Measurements from ENCODE around the gene TUBA3D.
"Not testable (repeated sequence)": the region's sequence is repeated elsewhere in the genome, so short reads cannot be mapped to it uniquely, and the experiment has no call there.

The TUBA3D gene

GRCh38 chr2:131516011-131516410 is 40.1 kb downstream of the TUBA3D start:
- no peak for DNase-seq

GRCh38 chr2:131516621-131517020 is 40.7 kb downstream of the TUBA3D start:
- not testable (repeated sequence) for DNase-seq

- DNase-seq: no peak
Measured at GRCh38 chr2:131517106-131517831, 41.4 kb downstream of the TUBA3D start.

- DNase-seq: not testable (repeated sequence)
Measured at GRCh38 chr2:131517856-131518255, 41.9 kb downstream of the TUBA3D start.

GRCh38 chr2:131518531-131518930 is 42.6 kb downstream of the TUBA3D start:
- DNase-seq: not testable (repeated sequence)

GRCh38 chr2:131519466-131519865 is 43.5 kb downstream of the TUBA3D start:
- DNase-seq: no peak

- not testable (repeated sequence) for DNase-seq
Measured at GRCh38 chr2:131519871-131520470, 44.1 kb downstream of the TUBA3D start.

- no peak for DNase-seq
Measured at GRCh38 chr2:131520526-131520925, 44.6 kb downstream of the TUBA3D start.

GRCh38 chr2:131521524-131521923 is 45.6 kb downstream of the TUBA3D start:
- DNase-seq: not testable (repeated sequence)

- DNase-seq: no peak
Measured at GRCh38 chr2:131521961-131522781, 46.3 kb downstream of the TUBA3D start.

GRCh38 chr2:131525256-131525655 is 49.3 kb downstream of the TUBA3D start:
- not testable (repeated sequence) for DNase-seq

- DNase-seq: not testable (repeated sequence)
Measured at GRCh38 chr2:131527131-131528001, 51.4 kb downstream of the TUBA3D start, which contains the start of gene CCDC74A. Gene CCDC74A (plus strand): TSS chr2:131527888. CDS start chr2:131527971, 83 bp downstream.

GRCh38 chr2:131528981-131529863 is 53.3 kb downstream of the TUBA3D start:
- DNase-seq: not testable (repeated sequence)

- not testable (repeated sequence) for DNase-seq
Measured at GRCh38 chr2:131529864-131530445, 54.0 kb downstream of the TUBA3D start.

GRCh38 chr2:131530626-131531344 is 54.9 kb downstream of the TUBA3D start:
- not testable (repeated sequence) for DNase-seq

- DNase-seq: not testable (repeated sequence)
Measured at GRCh38 chr2:131531547-131532185, 55.7 kb downstream of the TUBA3D start.

All from femur (tissue), 1 donor.